ENCODE measurements around the gene C3orf22. TPM values are rescaled to one million over a fixed set of nuclear protein-coding genes. Genes with fewer than 3 reads are reported as not detected.

The C3orf22 gene
- total RNA-seq, 2 experiments from 2014 or later = not detected

- ChIA-PET CTCF (no interaction called here), POLR2A (no interaction called here)
- Mint-ChIP-seq H3K9me3 (no peaks in the 10 kb centered on the region), H3K36me3 (ENCODE audit: low read depth) (no peaks in the 10 kb centered on the region), H3K4me3 (no peak overlapping the region), H3K27me3 (no peaks in the 10 kb centered on the region), H3K27ac (no peak overlapping the region), H3K4me1 (ENCODE audit: low read depth) (no peaks in the 10 kb centered on the region)
- intact Hi-C loops (cut with DNase I, micrococcal nuclease) = no loop called here
- Histone ChIP-seq H3K36me3 (ENCODE audit: insufficient read depth, low read length) (no peaks in the 10 kb centered on the region), H3K27ac (ENCODE audit: low read depth in 1 of 2, low read length in 2 of 2) (no peak overlapping the region), H3K27me3 (ENCODE audit: control insufficient read depth in 1 of 2, insufficient read depth in 2 of 2, low read length in 2 of 2) (no peaks in the 10 kb centered on the region), H3K4me1 (ENCODE audit: insufficient read depth, low read length) (no peaks in the 10 kb centered on the region), H3K9me3 (ENCODE audit: control insufficient read depth in 1 of 2, insufficient read depth in 1 of 2, low read length in 2 of 2) (no peaks in the 10 kb centered on the region), H3K4me3 (ENCODE audit: low read length) (no peak overlapping the region)
- ATAC-seq (ENCODE audit: poor library complexity) (no peak), DNase-seq (peak in 1 of 14 experiments; percentile 25)
- no peak for TF ChIP-seq CTCF (IDR thresholded peaks at IDR 0.05)
Observed at GRCh38 chr3:126551121-126551838, 7.5 kb downstream of the C3orf22 start.

- intact Hi-C loops (cut with DNase I, micrococcal nuclease) = no loop called here
- H3K27ac ChIP-seq (ENCODE audit: low read depth in 1 of 2, low read length in 2 of 2) = no peak overlapping the region
- H3K4me1 ChIP-seq (ENCODE audit: insufficient read depth, low read length) = no peaks in the 10 kb centered on the region
- DNase-seq (peak in 2 of 14 experiments; percentile 4 to 16), ATAC-seq (ENCODE audit: poor library complexity) (no peak)
- CTCF ChIA-PET = no interaction called here
- no peaks in the 10 kb centered on the region for H3K9me3 Mint-ChIP-seq
- TF ChIP-seq CTCF (IDR thresholded peaks at IDR 0.05) = no peak
- no peak overlapping the region for H3K4me3 ChIP-seq (ENCODE audit: low read length)
- no peaks in the 10 kb centered on the region for H3K27me3 Mint-ChIP-seq
- H3K9me3 ChIP-seq (ENCODE audit: control insufficient read depth in 1 of 2, insufficient read depth in 1 of 2, low read length in 2 of 2) = no peaks in the 10 kb centered on the region
- H3K36me3 ChIP-seq (ENCODE audit: insufficient read depth, low read length) = no peaks in the 10 kb centered on the region
- no peaks in the 10 kb centered on the region for H3K27me3 ChIP-seq (ENCODE audit: control insufficient read depth in 1 of 2, insufficient read depth in 2 of 2, low read length in 2 of 2)
- POLR2A ChIA-PET = no interaction called here
- H3K4me3 Mint-ChIP-seq = no peak overlapping the region
- no peaks in the 10 kb centered on the region for H3K4me1 Mint-ChIP-seq (ENCODE audit: low read depth)
- no peaks in the 10 kb centered on the region for H3K36me3 Mint-ChIP-seq (ENCODE audit: low read depth)
- H3K27ac Mint-ChIP-seq = no peak overlapping the region
Observed at GRCh38 chr3:126550488-126551051, 8.2 kb downstream of the C3orf22 start.

GRCh38 chr3:126549861-126550487, 8.8 kb downstream of the C3orf22 start:
- no peak overlapping the region for H3K27ac ChIP-seq (ENCODE audit: low read depth in 1 of 2, low read length in 2 of 2)
- Mint-ChIP-seq H3K4me1 (ENCODE audit: low read depth) (no peaks in the 10 kb centered on the region), H3K27ac (no peak overlapping the region), H3K36me3 (ENCODE audit: low read depth) (no peaks in the 10 kb centered on the region), H3K27me3 (no peaks in the 10 kb centered on the region), H3K4me3 (no peak overlapping the region), H3K9me3 (no peaks in the 10 kb centered on the region)
- no peaks in the 10 kb centered on the region for H3K36me3 ChIP-seq (ENCODE audit: insufficient read depth, low read length)
- H3K4me3 ChIP-seq (ENCODE audit: low read length) = no peak overlapping the region
- DNase-seq = peak in 2 of 14 experiments; percentile 6 to 12
- intact Hi-C loops (cut with DNase I, micrococcal nuclease) = no loop called here
- H3K27me3 ChIP-seq (ENCODE audit: control insufficient read depth in 1 of 2, insufficient read depth in 2 of 2, low read length in 2 of 2) = no peaks in the 10 kb centered on the region
- H3K4me1 ChIP-seq (ENCODE audit: insufficient read depth, low read length) = no peaks in the 10 kb centered on the region
- no peaks in the 10 kb centered on the region for H3K9me3 ChIP-seq (ENCODE audit: control insufficient read depth in 1 of 2, insufficient read depth in 1 of 2, low read length in 2 of 2)
- TF ChIP-seq CTCF (IDR thresholded peaks at IDR 0.05) = no peak
- ChIA-PET POLR2A (no interaction called here), CTCF (no interaction called here)
- ATAC-seq (ENCODE audit: poor library complexity) = no peak

All from CD4-positive, alpha-beta T cell (primary cell).